DND-41 (cell line): ENCODE measurements around the gene PBRM1.

ENCODE experiments used
- ATAC-seq: fragments of 200-7000 bp; cut with Tn5 transposase; 3 replicates; pipeline ENCODE4 v1.9.1; 2021; ENCODE audit warnings: low read depth; ENCODE audit not compliant: insufficient read depth
- DNase-seq: peaks from one replicate; pipeline ENCODE4 v3.0.0-alpha.2; 2020
- H2AFZ ChIP-seq: 2 replicates; pipeline ENCODE4 v1.6.0; 2012; ENCODE audit warnings: low read depth, low read length
- H3K27ac ChIP-seq: 2 replicates; pipeline ENCODE4 v1.5.1; 2012; ENCODE audit warnings: low read length, inconsistent platforms
- H3K27me3 ChIP-seq: fragments of 200-600 bp; sonication (generic); 2 replicates; pipeline ENCODE4 v1.6.0; 2012; ENCODE audit warnings: low read length, mild to moderate bottlenecking, inconsistent platforms; ENCODE audit not compliant: insufficient read depth, poor library complexity
- H3K36me3 ChIP-seq: 2 replicates; pipeline ENCODE4 v1.5.1; 2012; ENCODE audit warnings: low read length, inconsistent platforms; ENCODE audit not compliant: insufficient read depth
- H3K4me1 ChIP-seq: 2 replicates; pipeline ENCODE4 v1.5.1; 2012; ENCODE audit warnings: mild to moderate bottlenecking, low read length; ENCODE audit not compliant: insufficient read depth
- H3K4me2 ChIP-seq: 2 replicates; pipeline ENCODE4 v1.6.0; 2012; ENCODE audit warnings: mild to moderate bottlenecking, moderate library complexity, low read length, inconsistent platforms; ENCODE audit not compliant: insufficient read depth
- H3K4me3 ChIP-seq, 2 experiments: fragments of 200-600 bp in 1 of 2; shearing (Covaris generic) in 1 of 2; 2 replicates each; pipeline ENCODE4 v1.5.1; 2012 to 2016; ENCODE audit warnings: inconsistent platforms in 2 of 2, low read length in 2 of 2, mild to moderate bottlenecking in 2 of 2, low read depth in 1 of 2, moderate library complexity in 1 of 2
- H3K79me2 ChIP-seq: 2 replicates; pipeline ENCODE4 v1.6.0; 2012; ENCODE audit warnings: low read length, inconsistent platforms; ENCODE audit not compliant: insufficient read depth
- H3K9ac ChIP-seq: 2 replicates; pipeline ENCODE4 v1.6.0; 2012; ENCODE audit warnings: low read depth, mild to moderate bottlenecking, inconsistent platforms, low read length, moderate library complexity
- H3K9me3 ChIP-seq: 2 replicates; pipeline ENCODE4 v1.5.1; 2012; ENCODE audit warnings: low read length, moderate library complexity, mild to moderate bottlenecking, inconsistent platforms; ENCODE audit not compliant: insufficient read depth, severe bottlenecking
- H4K20me1 ChIP-seq: 2 replicates; pipeline ENCODE4 v1.6.0; 2012; ENCODE audit warnings: low read length; ENCODE audit not compliant: insufficient read depth
- EZH2 ChIP-seq: IDR thresholded peaks from 3 replicates; pipeline ENCODE4 v1.6.1; 2012; ENCODE audit warnings: borderline replicate concordance, low read depth, mild to moderate bottlenecking, moderate library complexity, low read length, inconsistent platforms; ENCODE audit not compliant: severe bottlenecking
- TF ChIP-seq, protein P1 (sequence below): IDR thresholded peaks from 2 replicates; pipeline ENCODE4 v1.5.1; 2012; ENCODE audit warnings: borderline replicate concordance, low read length, moderate library complexity, mild to moderate bottlenecking; ENCODE audit not compliant: poor library complexity, severe bottlenecking; ENCODE audit errors: extremely low read depth

The PBRM1 gene

DNA sequence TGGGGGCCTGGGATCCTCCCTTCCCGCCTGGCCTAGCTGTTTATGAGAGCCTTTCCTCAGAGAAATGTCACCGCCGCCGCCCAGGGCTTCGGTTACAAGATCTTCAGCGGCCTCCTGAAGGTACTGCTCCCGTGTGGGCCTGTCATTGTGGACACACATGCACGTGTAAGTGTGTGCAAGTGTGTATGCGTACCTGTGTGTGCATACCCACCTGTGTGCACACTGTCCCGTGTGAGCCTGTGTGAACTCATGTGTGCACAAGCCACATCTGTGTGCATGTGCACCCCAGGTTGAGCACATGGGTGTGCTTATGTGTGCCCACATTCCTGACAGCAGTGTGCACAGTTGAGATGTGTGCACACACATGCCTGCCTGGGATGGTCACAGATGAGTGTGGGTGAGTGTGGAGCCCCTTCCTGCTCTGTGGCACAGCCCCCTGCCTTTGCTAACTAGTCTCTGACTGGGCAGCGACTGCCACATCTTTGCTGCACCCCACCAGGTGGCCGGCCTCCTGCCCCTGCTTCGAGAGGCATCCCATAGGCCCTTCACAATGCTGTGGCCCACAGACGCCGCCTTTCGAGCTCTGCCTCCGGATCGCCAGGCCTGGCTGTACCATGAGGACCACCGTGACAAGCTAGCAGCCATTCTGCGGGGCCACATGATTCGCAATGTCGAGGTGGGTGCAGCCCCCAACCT lies 166.1 kb downstream of the PBRM1 start:
- no peaks in the 10 kb centered on the region for H3K79me2 ChIP-seq
- no peaks in the 10 kb centered on the region for H3K36me3 ChIP-seq
- H3K4me2 ChIP-seq: no peak overlapping the region
- H2AFZ ChIP-seq: no peak overlapping the region
- H3K9ac ChIP-seq: no peak overlapping the region
- H3K4me1 ChIP-seq: no peaks in the 10 kb centered on the region
- no peak overlapping the region for H3K27ac ChIP-seq
- no peaks in the 10 kb centered on the region; the same call in 1 of the 2 replicates for H4K20me1 ChIP-seq
- H3K9me3 ChIP-seq: no peaks in the 10 kb centered on the region
- TF ChIP-seq, protein P1, sequence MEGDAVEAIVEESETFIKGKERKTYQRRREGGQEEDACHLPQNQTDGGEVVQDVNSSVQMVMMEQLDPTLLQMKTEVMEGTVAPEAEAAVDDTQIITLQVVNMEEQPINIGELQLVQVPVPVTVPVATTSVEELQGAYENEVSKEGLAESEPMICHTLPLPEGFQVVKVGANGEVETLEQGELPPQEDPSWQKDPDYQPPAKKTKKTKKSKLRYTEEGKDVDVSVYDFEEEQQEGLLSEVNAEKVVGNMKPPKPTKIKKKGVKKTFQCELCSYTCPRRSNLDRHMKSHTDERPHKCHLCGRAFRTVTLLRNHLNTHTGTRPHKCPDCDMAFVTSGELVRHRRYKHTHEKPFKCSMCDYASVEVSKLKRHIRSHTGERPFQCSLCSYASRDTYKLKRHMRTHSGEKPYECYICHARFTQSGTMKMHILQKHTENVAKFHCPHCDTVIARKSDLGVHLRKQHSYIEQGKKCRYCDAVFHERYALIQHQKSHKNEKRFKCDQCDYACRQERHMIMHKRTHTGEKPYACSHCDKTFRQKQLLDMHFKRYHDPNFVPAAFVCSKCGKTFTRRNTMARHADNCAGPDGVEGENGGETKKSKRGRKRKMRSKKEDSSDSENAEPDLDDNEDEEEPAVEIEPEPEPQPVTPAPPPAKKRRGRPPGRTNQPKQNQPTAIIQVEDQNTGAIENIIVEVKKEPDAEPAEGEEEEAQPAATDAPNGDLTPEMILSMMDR: no peak
- no peak for TF ChIP-seq EZH2
- no peak overlapping the region for H3K4me3 ChIP-seq
- no peak for ATAC-seq
- no peak for DNase-seq
- no peaks in the 10 kb centered on the region for H3K27me3 ChIP-seq

DNA sequence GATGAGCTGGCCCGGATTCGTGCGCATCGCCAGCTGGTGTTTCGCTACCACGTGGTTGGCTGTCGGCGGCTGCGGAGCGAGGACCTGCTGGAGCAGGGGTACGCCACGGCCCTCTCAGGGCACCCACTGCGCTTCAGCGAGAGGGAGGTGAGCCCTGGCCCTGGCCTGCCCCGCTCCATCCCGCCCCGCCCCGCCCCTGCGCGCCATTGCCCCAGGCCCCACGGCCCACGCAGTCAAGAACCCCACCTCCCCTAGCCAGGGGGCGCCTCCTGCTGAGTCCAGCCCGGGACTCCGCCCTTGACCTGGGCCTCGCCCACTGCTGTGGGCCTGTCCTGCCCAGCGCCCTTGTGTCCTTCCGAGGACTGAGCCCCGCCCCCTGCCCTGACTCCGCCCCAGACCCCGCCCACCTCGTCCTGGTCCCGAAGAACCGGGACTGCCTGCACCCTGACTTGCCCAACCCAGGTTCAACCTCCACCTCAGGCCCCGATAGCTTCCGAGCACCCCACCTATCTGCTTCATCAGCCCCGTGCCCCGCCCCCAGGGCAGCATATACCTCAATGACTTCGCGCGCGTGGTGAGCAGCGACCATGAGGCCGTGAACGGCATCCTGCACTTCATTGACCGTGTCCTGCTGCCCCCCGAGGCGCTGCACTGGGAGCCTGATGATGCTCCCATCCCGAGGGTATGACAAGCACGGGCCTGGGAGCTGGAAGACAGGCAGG lies 166.8 kb downstream of the PBRM1 start:
- Histone ChIP-seq H3K9me3 (no peaks in the 10 kb centered on the region), H4K20me1 (peaks cover under 1% of the 10 kb centered on the region; the same call in 1 of the 2 replicates), H2AFZ (no peak overlapping the region), H3K79me2 (no peaks in the 10 kb centered on the region), H3K36me3 (no peaks in the 10 kb centered on the region), H3K4me2 (no peak overlapping the region), H3K9ac (no peak overlapping the region), H3K27ac (no peak overlapping the region), H3K4me3 (no peak overlapping the region), H3K4me1 (no peaks in the 10 kb centered on the region), H3K27me3 (no peaks in the 10 kb centered on the region)
- ATAC-seq (no peak), DNase-seq (no peak)
- TF ChIP-seq, protein P1: no peak
- TF ChIP-seq EZH2: no peak

DNA sequence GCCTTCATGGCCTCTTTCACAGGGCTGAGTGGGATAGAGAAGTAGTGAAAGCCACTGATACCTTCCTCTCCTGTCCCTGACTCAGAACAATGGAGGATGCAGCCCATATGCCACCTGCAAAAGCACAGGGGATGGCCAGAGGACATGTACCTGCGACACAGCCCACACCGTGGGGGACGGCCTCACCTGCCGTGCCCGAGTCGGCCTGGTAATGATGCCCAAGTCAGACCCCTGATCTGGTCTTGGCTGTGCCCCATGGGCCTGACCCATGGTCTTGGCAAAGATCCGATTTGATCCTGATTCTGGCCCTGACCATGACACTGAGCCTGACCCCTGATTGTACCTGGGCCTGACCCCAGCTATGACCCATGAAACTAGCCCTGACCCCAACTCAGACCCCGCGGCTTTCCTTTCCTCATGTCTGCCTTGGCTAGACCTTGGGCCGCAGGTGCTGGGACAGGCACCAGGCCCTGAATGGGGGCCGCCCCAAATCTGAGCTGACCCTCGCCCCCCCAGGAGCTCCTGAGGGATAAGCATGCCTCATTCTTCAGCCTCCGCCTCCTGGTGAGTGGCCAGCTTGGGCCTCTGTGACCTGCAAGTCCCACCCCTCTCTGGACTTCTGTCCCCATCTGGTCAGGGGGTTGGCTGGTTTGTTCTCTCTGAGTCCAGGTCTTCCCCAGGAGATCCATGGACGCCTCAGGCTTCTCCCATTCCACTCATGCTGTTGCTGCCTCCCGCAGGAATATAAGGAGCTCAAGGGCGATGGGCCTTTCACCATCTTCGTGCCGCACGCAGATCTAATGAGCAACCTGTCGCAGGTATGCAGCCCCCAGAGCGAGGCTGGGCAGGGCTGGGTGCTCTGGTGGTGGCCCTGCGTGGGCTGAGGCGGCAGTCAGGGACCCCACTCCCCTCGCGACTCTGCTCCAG lies 167.7 kb downstream of the PBRM1 start:
- H3K9ac ChIP-seq: no peak overlapping the region
- H2AFZ ChIP-seq: no peak overlapping the region
- H3K4me1 ChIP-seq: no peaks in the 10 kb centered on the region
- H4K20me1 ChIP-seq: peaks cover 5% of the 10 kb centered on the region; the same call in 1 of the 2 replicates
- H3K79me2 ChIP-seq: no peaks in the 10 kb centered on the region
- H3K4me3 ChIP-seq: no peak overlapping the region
- H3K27me3 ChIP-seq: no peaks in the 10 kb centered on the region
- no peak for ATAC-seq
- no peak for TF ChIP-seq EZH2
- TF ChIP-seq, protein P1: no peak
- no peak for DNase-seq
- no peaks in the 10 kb centered on the region for H3K9me3 ChIP-seq
- no peak overlapping the region for H3K4me2 ChIP-seq
- H3K36me3 ChIP-seq: no peaks in the 10 kb centered on the region
- no peak overlapping the region for H3K27ac ChIP-seq
